Measurements from ENCODE around the gene EIF4G3.

Gene EIF4G3

DNA sequence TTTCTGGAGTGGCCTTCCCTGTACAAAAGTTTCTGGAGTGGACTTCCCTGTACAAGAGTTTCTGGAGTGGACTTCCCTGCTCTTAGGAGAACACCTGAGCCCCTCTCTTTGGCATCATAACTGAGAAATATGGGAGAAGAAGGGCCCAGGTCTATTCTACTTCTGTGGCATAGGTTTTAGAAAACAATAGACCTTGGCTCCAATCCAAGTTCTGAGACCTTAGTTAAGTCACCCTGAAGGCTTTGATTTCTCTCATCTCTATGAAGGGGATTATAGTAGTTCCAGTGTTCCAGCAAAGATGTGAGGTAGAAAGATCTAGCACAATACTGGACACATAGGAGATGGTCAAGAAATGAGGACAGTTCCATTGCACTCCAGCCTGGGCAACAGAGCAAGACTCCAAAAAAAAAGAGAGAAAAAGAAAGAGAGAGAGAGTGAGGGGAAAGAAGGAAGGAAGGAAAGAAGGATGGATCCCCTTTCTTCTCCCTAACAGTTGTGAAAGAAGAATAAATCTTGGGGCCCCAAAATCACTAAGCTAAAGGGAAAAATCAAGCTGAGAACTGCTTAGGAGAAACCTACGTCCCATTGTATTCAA, 13.3 kb upstream of the EIF4G3 start:
- no peak for ATAC-seq
- no peak for TF ChIP-seq ISL1 (CRISPR knock-in tag; IDR thresholded peaks at IDR 0.05)
- no peak for TF ChIP-seq TOX (CRISPR knock-in tag; IDR thresholded peaks at IDR 0.05; ENCODE audit: borderline replicate concordance)
- TF ChIP-seq SNAI2 (CRISPR knock-in tag; IDR thresholded peaks at IDR 0.05), result no peak
- TF ChIP-seq ZNF565 (CRISPR knock-in tag; conservative IDR thresholded peaks at IDR 0.05; ENCODE audit: low read depth), result no peak
- TF ChIP-seq, protein P1, sequence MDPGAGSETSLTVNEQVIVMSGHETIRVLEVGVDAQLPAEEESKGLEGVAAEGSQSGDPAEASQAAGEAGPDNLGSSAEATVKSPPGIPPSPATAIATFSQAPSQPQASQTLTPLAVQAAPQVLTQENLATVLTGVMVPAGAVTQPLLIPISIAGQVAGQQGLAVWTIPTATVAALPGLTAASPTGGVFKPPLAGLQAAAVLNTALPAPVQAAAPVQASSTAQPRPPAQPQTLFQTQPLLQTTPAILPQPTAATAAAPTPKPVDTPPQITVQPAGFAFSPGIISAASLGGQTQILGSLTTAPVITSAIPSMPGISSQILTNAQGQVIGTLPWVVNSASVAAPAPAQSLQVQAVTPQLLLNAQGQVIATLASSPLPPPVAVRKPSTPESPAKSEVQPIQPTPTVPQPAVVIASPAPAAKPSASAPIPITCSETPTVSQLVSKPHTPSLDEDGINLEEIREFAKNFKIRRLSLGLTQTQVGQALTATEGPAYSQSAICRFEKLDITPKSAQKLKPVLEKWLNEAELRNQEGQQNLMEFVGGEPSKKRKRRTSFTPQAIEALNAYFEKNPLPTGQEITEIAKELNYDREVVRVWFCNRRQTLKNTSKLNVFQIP (CRISPR knock-in tag; IDR thresholded peaks at IDR 0.05; ENCODE audit: borderline replicate concordance, low read depth), result no peak
- TF ChIP-seq TCF4 (CRISPR knock-in tag; IDR thresholded peaks at IDR 0.05; ENCODE audit: borderline replicate concordance), result no peak
- TF ChIP-seq, protein P2, sequence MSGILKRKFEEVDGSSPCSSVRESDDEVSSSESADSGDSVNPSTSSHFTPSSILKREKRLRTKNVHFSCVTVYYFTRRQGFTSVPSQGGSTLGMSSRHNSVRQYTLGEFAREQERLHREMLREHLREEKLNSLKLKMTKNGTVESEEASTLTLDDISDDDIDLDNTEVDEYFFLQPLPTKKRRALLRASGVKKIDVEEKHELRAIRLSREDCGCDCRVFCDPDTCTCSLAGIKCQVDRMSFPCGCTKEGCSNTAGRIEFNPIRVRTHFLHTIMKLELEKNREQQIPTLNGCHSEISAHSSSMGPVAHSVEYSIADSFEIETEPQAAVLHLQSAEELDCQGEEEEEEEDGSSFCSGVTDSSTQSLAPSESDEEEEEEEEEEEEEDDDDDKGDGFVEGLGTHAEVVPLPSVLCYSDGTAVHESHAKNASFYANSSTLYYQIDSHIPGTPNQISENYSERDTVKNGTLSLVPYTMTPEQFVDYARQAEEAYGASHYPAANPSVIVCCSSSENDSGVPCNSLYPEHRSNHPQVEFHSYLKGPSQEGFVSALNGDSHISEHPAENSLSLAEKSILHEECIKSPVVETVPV (CRISPR knock-in tag; IDR thresholded peaks at IDR 0.05), result no peak
- TF ChIP-seq ZNF8 (CRISPR knock-in tag; IDR thresholded peaks at IDR 0.05), result no peak
- TF ChIP-seq ZFP3 (CRISPR knock-in tag; IDR thresholded peaks at IDR 0.05), result no peak
- TF ChIP-seq BACH2 (CRISPR knock-in tag; IDR thresholded peaks at IDR 0.05; ENCODE audit: borderline replicate concordance), result no peak
- TF ChIP-seq ZC3H10 (CRISPR knock-in tag; IDR thresholded peaks at IDR 0.05), result no peak
- TF ChIP-seq, protein P3, sequence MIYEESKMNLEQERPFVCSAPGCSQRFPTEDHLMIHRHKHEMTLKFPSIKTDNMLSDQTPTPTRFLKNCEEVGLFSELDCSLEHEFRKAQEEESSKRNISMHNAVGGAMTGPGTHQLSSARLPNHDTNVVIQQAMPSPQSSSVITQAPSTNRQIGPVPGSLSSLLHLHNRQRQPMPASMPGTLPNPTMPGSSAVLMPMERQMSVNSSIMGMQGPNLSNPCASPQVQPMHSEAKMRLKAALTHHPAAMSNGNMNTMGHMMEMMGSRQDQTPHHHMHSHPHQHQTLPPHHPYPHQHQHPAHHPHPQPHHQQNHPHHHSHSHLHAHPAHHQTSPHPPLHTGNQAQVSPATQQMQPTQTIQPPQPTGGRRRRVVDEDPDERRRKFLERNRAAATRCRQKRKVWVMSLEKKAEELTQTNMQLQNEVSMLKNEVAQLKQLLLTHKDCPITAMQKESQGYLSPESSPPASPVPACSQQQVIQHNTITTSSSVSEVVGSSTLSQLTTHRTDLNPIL (CRISPR knock-in tag; IDR thresholded peaks at IDR 0.05; ENCODE audit: low read depth), result no peak

DNA sequence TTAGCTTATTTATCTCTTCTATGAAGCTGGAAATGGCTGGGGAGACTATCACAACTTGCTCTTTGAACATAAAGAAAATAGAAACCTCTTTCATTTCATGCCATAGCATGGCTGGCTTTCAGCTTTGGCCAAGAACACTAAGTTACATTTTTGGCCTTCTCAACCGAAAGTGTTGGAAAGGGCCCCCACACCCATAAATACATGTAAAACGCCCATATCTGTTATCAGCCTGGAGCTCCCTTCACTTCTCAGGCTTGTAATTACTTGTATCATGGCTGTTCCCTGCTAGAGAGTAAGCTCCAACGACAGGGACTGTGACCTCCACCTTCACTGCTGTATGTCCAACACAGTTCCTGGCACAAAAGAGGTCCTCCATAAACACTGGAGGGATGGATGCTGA, 12.7 kb upstream of the EIF4G3 start:
- TF ChIP-seq ZFP3 (CRISPR knock-in tag; IDR thresholded peaks at IDR 0.05), result no peak
- no peak for ATAC-seq

DNA sequence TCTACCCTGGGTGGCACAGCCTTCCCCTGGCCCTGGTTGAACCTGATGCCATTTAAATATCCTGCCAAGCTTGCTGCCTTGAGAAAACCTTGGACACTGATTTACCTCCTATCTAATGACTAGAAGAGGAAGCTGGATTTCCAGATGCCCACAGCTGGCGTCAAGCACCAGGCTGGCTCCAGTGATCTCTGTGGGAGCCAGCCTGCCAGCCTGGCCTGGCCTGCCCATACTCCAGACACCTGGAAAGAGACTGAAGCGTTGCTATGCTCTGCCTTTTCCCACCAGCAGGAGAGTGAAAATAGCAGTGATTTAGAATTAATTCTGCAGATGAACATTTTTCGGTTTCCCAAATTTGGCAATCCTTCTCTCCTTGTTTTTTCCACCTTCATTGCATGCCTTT, 11.5 kb upstream of the EIF4G3 start:
- no peak for TF ChIP-seq ZFP30 (CRISPR knock-in tag; IDR thresholded peaks at IDR 0.05)
- no peak for TF ChIP-seq ZNF70 (CRISPR knock-in tag; IDR thresholded peaks at IDR 0.05)
- no peak for TF ChIP-seq ZC3H10 (CRISPR knock-in tag; IDR thresholded peaks at IDR 0.05)
- TF ChIP-seq ZFP3 (CRISPR knock-in tag; IDR thresholded peaks at IDR 0.05), result no peak
- no peak for TF ChIP-seq PPARA (CRISPR knock-in tag; IDR thresholded peaks at IDR 0.05; ENCODE audit: borderline replicate concordance)
- TF ChIP-seq, protein P1 (CRISPR knock-in tag; IDR thresholded peaks at IDR 0.05; ENCODE audit: borderline replicate concordance, low read depth), result no peak
- no peak for TF ChIP-seq RARB (CRISPR knock-in tag; IDR thresholded peaks at IDR 0.05)
- no peak for TF ChIP-seq CSDC2 (CRISPR knock-in tag; IDR thresholded peaks at IDR 0.05)
- no peak for TF ChIP-seq ISL1 (CRISPR knock-in tag; IDR thresholded peaks at IDR 0.05)
- no peak for TF ChIP-seq SNAI2 (CRISPR knock-in tag; IDR thresholded peaks at IDR 0.05)
- no peak for TF ChIP-seq ARNTL (CRISPR knock-in tag; IDR thresholded peaks at IDR 0.05; ENCODE audit: borderline replicate concordance, low read depth)
- TF ChIP-seq ZNF8 (CRISPR knock-in tag; IDR thresholded peaks at IDR 0.05), result no peak
- ATAC-seq, result no peak; the same call in 2 of the 3 replicates

DNA sequence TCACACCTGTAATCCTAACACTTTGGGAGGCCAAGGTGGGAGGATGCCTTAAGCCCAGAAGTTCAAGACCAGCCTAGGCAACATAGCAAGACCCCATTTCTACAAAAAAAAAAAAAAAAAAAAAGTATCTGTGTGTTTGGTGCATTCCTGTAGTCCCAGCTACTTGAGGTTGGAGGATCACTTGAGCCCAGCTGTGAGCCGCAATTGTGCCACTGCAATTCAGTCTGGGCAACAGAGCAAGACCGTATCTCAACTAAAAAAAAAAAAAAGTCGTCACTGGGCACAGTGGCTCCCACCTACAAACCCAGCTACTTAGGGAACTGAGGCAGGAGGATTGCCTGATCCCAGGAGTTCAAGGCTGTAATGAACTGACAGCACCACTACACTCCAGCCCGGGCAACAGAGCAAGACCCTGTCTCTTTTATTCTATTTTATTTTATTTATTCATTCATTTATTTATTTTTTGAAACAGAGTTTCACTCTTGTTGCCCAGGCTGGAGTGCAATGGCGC, 8.6 kb upstream of the EIF4G3 start:
- no peak for ATAC-seq
- TF ChIP-seq ZNF565 (CRISPR knock-in tag; conservative IDR thresholded peaks at IDR 0.05; ENCODE audit: low read depth) (no peak), ZFP30 (CRISPR knock-in tag; IDR thresholded peaks at IDR 0.05) (no peak), ZC3H10 (CRISPR knock-in tag; IDR thresholded peaks at IDR 0.05) (no peak), CSDC2 (CRISPR knock-in tag; IDR thresholded peaks at IDR 0.05) (no peak), OSR1 (CRISPR knock-in tag; IDR thresholded peaks at IDR 0.05) (no peak), RARB (CRISPR knock-in tag; IDR thresholded peaks at IDR 0.05) (no peak), ESRRG (CRISPR knock-in tag; IDR thresholded peaks at IDR 0.05) (no peak), ISL1 (CRISPR knock-in tag; IDR thresholded peaks at IDR 0.05) (no peak), TCF4 (CRISPR knock-in tag; IDR thresholded peaks at IDR 0.05; ENCODE audit: borderline replicate concordance) (no peak)
- TF ChIP-seq, protein P3 (CRISPR knock-in tag; IDR thresholded peaks at IDR 0.05; ENCODE audit: low read depth), result no peak
- TF ChIP-seq, protein P4, sequence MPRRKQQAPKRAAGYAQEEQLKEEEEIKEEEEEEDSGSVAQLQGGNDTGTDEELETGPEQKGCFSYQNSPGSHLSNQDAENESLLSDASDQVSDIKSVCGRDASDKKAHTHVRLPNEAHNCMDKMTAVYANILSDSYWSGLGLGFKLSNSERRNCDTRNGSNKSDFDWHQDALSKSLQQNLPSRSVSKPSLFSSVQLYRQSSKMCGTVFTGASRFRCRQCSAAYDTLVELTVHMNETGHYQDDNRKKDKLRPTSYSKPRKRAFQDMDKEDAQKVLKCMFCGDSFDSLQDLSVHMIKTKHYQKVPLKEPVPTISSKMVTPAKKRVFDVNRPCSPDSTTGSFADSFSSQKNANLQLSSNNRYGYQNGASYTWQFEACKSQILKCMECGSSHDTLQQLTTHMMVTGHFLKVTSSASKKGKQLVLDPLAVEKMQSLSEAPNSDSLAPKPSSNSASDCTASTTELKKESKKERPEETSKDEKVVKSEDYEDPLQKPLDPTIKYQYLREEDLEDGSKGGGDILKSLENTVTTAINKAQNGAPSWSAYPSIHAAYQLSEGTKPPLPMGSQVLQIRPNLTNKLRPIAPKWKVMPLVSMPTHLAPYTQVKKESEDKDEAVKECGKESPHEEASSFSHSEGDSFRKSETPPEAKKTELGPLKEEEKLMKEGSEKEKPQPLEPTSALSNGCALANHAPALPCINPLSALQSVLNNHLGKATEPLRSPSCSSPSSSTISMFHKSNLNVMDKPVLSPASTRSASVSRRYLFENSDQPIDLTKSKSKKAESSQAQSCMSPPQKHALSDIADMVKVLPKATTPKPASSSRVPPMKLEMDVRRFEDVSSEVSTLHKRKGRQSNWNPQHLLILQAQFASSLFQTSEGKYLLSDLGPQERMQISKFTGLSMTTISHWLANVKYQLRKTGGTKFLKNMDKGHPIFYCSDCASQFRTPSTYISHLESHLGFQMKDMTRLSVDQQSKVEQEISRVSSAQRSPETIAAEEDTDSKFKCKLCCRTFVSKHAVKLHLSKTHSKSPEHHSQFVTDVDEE (CRISPR knock-in tag; IDR thresholded peaks at IDR 0.05), result no peak
